ENCODE data around the gene VAV3. TPM values are rescaled to one million over a fixed set of nuclear protein-coding genes. Genes with fewer than 3 reads are reported as not detected.

The VAV3 gene
- polyA plus RNA-seq, 1 donor (not counting 4 experiments of a cell fraction or from before 2014, with no cell fraction given) = 19.6 TPM

GRCh38 chr1:107609808-107610207, 355.2 kb downstream of the VAV3 start:
- DNase-seq (ENCODE audit: low read depth, low spot score) (no peak), FAIRE-seq (no peak)
- TF ChIP-seq EZH2 (IDR thresholded peaks at IDR 0.05; ENCODE audit: low read length) (no peak), CTCF (optimal IDR thresholded peaks at IDR 0.05 in 1 of 3, IDR thresholded peaks at IDR 0.05 in 1 of 3, conservative IDR thresholded peaks at IDR 0.05 in 1 of 3; ENCODE audit: extremely low read depth in 1 of 3, insufficient read depth in 2 of 3, low read length in 3 of 3) (no peak)
- Histone ChIP-seq H3K4me1 (ENCODE audit: control insufficient read depth, extremely low read depth, insufficient read depth, low read length) (no peaks in the 10 kb centered on the region), H3K9me3 (ENCODE audit: control insufficient read depth, low read depth, low read length) (no peaks in the 10 kb centered on the region), H3K4me3 (ENCODE audit: control insufficient read depth in 2 of 3, extremely low read depth in 1 of 3, insufficient read depth in 2 of 3, low read depth in 1 of 3, low read length in 3 of 3) (no peak overlapping the region), H4K20me1 (ENCODE audit: control insufficient read depth, extremely low read depth, insufficient read depth, low read length) (no peaks in the 10 kb centered on the region), H3K79me2 (ENCODE audit: control insufficient read depth, insufficient read depth, low read length) (no peaks in the 10 kb centered on the region), H3K9ac (ENCODE audit: control insufficient read depth, extremely low read depth, insufficient read depth, low read length) (no peak overlapping the region), H3K27ac (ENCODE audit: control insufficient read depth, insufficient read depth, low read length) (no peak overlapping the region), H3K36me3 (ENCODE audit: control insufficient read depth in 2 of 2, extremely low read depth in 1 of 2, insufficient read depth in 2 of 2, low read length in 2 of 2) (no peaks in the 10 kb centered on the region), H3K4me2 (ENCODE audit: control insufficient read depth, extremely low read depth, insufficient read depth, low read depth, low read length) (no peak overlapping the region), H2AFZ (ENCODE audit: control insufficient read depth, low read length) (no peak overlapping the region), H3K9me1 (ENCODE audit: control insufficient read depth, extremely low read depth, insufficient read depth, low read length) (no peaks in the 10 kb centered on the region), H3K27me3 (ENCODE audit: control insufficient read depth, extremely low read depth, insufficient read depth, low read length) (no peaks in the 10 kb centered on the region)
- dilution Hi-C loops (cut with MboI; ENCODE audit: extremely low pct_ligation_motif_present, low sequenced_read_pairs) = no loop called here

DNA sequence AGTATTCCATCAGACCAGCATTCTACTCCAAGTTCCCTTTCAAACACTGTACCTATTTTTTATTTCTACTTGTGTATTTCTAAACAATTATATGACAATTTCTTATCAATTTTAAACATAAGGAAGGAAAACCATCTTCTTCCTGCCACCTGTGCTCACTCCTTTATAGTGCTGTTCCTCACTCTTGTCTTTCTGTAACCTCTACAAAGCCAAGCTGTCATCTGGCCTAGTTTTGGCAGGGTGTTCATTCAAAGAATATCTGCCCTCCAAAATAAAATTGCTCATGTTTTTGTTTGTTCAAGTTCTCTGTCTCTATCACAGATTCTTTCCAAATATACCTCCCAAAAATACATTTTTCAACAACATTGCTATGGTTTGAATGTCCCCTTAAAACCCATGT, 360.2 kb downstream of the VAV3 start:
- Histone ChIP-seq H2AFZ (ENCODE audit: control insufficient read depth, low read length) (no peak overlapping the region), H3K36me3 (ENCODE audit: control insufficient read depth in 2 of 2, extremely low read depth in 1 of 2, insufficient read depth in 2 of 2, low read length in 2 of 2) (peaks cover 0 to 2% of the 10 kb centered on the region in 2 experiments), H3K4me2 (ENCODE audit: control insufficient read depth, extremely low read depth, insufficient read depth, low read depth, low read length) (no peak overlapping the region), H3K4me1 (ENCODE audit: control insufficient read depth, extremely low read depth, insufficient read depth, low read length) (no peaks in the 10 kb centered on the region), H4K20me1 (ENCODE audit: control insufficient read depth, extremely low read depth, insufficient read depth, low read length) (no peaks in the 10 kb centered on the region), H3K27me3 (ENCODE audit: control insufficient read depth, extremely low read depth, insufficient read depth, low read length) (no peaks in the 10 kb centered on the region), H3K9me3 (ENCODE audit: control insufficient read depth, low read depth, low read length) (no peaks in the 10 kb centered on the region), H3K27ac (ENCODE audit: control insufficient read depth, insufficient read depth, low read length) (no peak overlapping the region), H3K9me1 (ENCODE audit: control insufficient read depth, extremely low read depth, insufficient read depth, low read length) (no peaks in the 10 kb centered on the region), H3K4me3 (ENCODE audit: control insufficient read depth in 2 of 3, extremely low read depth in 1 of 3, insufficient read depth in 2 of 3, low read depth in 1 of 3, low read length in 3 of 3) (no peak overlapping the region), H3K79me2 (ENCODE audit: control insufficient read depth, insufficient read depth, low read length) (no peaks in the 10 kb centered on the region), H3K9ac (ENCODE audit: control insufficient read depth, extremely low read depth, insufficient read depth, low read length) (no peak overlapping the region)
- DNase-seq (ENCODE audit: low read depth, low spot score) (no peak), FAIRE-seq (no peak)
- TF ChIP-seq EZH2 (IDR thresholded peaks at IDR 0.05; ENCODE audit: low read length) (no peak), CTCF (optimal IDR thresholded peaks at IDR 0.05 in 1 of 3, IDR thresholded peaks at IDR 0.05 in 1 of 3, conservative IDR thresholded peaks at IDR 0.05 in 1 of 3; ENCODE audit: extremely low read depth in 1 of 3, insufficient read depth in 2 of 3, low read length in 3 of 3) (no peak)
- dilution Hi-C loops (cut with MboI; ENCODE audit: extremely low pct_ligation_motif_present, low sequenced_read_pairs) = no loop called here
